GM21528 (cell line): Measurements from ENCODE around the gene RFX1.
"Not testable (repeated sequence)": the region's sequence is repeated elsewhere in the genome, so short reads cannot be mapped to it uniquely, and the experiment has no call there.

Experiments
- ATAC-seq: cut with Tn5 transposase; IDR thresholded peaks from one replicate; pipeline ENCODE4 v1.9.1; 2021; ENCODE audit warnings: mild to moderate bottlenecking, moderate library complexity; ENCODE audit not compliant: unreplicated experiment, low FRiP score

The RFX1 gene

GRCh38 chr19:13981021-13981420 lies 25.1 kb downstream of the RFX1 start:
- no peak for ATAC-seq

- ATAC-seq: no peak
These were observed 25.8 kb downstream of the RFX1 start for GRCh38 chr19:13980340-13980739.

DNA sequence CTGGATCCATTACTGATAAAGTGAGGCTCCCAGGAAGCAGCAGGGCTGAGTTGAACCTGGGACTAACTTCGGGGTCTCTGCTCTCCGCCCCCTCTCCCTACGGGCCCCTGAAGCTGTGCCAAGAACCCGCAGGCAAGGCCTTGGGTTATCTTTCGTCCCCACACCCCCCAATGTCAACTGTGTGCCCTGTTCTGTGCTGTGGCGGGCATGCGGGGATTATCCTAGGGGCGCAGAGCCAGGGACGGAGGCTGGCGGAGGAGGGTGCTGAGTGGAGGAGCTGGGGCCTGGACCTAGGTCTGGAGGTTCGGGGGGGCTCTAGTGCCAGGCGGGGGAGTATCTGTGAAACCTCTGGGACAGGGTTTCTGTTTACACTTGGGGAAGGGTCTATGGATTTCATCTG lies 26.4 kb downstream of the RFX1 start:
- ATAC-seq: no peak

- no peak for ATAC-seq
These were observed 26.9 kb downstream of the RFX1 start for GRCh38 chr19:13979244-13979615.

DNA sequence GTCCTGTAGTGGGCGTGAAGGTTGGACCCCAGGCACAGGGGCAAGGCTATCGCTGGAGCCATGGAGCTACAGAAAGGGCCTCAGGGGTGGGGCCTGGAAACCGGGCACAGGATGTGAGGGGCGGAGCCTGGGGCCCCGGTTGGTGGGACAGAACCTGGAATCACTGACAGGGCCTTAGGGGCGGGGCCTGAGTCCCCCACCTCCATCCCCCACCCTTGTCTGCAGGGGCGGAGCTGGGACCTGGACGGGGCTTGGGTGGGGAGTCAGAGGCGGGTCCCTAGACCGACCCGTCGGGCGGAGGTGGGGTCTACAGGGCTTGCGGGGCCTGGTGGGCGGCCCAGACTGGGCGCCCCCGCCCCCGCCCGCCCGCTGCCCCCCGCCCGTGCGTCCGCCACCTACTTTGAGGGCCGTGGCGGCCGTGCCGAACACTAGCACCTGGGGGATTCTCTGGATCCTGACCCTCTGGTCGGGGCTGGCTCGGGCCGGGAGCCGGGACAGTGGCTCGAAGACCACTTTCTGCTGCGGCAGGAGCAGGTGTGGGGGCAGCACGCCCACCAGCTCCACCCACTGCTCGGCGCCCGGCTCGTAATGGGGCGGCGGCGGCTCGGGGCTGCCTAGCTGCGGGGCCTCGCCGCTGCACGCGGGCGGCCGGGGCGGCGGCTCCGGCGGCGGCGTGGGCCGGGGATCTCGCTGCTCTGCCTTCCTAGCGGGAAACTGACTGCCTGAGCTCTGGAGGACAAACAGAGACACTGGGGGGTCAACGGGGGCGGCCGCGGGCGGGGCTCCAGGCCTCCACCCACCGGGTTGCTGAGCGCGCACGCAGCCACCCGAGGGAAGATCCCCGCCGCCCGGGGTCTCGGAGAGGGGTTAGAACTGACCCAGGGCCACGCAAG lies 27.5 kb downstream of the RFX1 start:
- no peak for ATAC-seq

DNA sequence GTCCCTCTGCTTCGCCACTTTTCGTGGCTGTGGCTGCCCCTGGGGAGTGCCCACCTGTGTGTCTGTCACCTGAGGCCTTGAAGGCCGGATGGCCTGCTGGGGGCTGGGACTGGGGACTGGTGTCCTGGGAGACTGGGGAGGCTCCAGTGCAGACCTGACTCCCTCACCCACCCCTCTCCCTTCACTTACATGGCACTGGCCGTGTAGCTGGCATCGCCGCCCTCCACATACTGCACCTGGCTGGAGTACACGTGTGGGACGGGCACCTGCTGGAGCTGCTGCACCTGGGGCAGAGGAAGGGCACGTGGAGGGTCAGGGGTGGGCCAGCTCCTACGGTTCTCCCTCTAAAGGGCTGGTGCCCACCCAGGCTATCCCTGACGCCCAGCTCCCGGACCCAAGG lies 28.3 kb downstream of the RFX1 start:
- ATAC-seq: no peak

- ATAC-seq: no peak
These were observed 29.7 kb downstream of the RFX1 start for GRCh38 chr19:13976446-13976845.

DNA sequence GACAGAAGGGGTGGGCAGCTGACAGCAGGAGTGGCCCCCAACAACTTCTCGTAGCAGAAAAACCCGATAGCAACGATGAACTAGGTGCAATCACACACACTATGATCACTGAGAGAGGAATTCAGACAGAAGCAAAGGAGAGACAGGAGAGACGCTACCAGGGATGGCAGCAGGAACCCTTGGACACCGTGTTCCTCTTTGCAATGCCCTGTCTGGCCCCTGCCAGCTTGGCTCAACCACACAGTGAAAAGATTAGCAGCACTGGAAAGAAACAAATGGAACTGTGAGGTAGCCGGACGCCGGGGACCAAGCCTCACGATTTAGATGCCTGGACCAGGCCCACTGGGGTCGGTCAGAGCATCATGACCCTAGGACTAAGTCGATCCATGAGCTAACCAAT lies 30.2 kb downstream of the RFX1 start:
- ATAC-seq: no peak

DNA sequence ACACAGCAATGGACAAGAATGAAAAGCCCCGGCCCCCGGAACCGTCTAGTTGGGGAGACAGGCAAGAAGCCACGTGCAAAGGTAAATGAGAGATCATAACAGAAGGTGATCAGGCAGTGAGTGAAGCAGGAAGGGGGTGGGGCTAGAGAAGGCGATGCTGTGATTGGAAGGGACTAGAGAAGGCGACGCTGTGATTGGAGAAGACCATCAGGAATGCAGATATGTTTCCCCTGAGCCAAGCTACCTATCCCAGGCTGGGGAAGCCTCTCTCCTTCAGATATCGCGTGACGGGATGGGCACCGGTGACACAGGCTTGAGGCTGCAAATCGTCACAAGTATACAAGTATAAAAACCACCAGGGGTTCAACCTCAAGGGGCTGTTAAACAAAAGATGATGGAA lies 32.0 kb downstream of the RFX1 start:
- ATAC-seq: no peak

DNA sequence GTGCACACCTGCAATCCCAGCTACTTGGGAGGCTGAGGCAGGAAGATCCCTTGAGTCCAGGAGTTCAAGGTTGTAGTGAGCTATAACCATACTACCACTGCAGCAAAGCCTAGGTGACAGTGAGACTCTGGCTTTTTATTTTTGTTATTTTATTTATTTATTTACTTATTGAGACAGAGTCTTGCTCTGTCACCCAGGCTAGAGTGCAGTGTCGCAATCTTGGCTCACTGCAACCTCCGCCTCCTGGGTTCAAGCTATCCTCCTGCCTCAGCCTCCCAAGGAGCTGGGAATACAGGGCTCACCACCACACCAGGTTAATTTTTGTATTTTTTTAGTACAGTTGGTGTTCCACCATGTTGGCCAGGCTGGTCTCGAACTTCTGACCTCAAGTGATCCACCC lies 32.6 kb downstream of the RFX1 start:
- not testable (repeated sequence) for ATAC-seq

- no peak for ATAC-seq
These were observed 33.6 kb downstream of the RFX1 start for GRCh38 chr19:13972368-13973155.

DNA sequence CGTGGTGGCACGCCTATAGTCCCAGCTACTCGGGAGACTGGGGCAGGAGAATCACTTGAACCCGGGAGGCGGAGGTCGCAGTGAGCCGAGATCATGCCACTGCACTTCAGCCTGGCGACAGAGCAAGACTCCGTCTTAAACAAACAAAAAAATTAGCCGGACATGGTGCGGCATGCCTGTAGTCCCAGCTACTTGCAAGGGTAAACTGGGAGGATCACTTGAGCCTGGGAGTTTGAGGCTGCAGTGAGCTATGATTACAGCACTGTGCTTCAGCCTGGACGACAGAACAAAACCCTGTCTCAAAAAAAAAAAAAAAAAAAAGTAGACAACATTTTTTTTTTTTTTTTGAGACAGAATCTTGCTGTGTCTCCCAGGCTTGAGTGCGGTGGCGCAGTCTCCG lies 34.3 kb downstream of the RFX1 start:
- not testable (repeated sequence) for ATAC-seq

DNA sequence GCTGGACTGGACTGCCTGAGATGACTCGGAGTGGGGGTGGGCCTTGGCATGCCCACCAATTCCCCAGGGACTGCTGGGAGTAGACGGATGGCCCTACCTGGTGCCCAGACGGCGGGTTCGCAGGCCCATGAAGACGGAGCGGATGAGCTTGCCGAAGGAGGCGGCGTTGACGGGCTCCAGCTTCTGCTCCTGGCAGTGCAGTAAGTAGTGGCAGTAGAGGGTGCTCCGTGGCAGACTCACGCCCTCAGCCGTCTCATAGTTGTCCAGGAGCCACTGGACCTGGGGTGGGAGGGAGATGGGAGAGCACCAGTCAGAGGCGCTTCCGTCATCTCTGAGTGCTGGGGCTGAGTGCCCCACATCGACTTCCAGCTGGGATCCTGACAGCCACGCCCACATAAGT lies 36.2 kb downstream of the RFX1 start:
- ATAC-seq: no peak

DNA sequence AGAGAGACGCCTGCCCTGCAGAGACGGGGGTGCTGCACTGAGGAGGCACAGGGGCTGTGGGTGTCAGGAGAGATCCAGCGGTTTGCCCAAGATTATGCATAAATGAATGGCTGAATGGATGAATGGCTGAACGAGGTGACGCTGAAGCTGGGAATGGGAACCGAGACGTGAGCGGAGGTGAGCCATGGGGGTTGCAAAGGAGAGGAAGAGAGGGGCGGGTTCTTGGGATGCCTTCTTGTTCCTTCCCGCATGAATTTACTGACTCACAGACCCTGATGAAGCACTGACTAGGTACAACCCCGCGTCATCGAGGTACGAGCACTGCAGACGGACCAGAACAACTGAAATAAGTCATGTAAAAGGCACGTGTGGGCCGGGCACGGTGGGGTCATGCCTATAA lies 37.1 kb downstream of the RFX1 start:
- no peak for ATAC-seq

- no peak for ATAC-seq
These were observed 37.7 kb downstream of the RFX1 start for GRCh38 chr19:13968383-13968935.

DNA sequence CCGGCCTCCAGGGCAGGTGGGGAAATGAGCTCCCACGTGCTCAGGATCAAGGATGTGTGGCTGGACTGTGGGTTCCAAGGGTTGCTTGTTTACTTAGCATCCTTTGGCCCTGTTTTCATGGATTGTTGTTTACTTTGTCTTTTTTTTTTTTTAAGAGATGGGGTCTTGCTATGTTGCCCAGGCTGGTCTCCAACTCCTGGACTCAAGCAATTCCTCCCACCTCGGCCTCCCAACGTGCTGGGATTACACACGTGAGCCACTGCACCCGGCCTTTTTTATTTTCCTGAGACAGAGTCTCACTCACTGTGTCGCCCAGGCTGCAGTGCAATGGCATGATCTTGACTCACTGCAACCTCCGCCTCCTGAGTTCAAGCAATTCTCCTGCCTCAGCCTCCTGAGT lies 38.9 kb downstream of the RFX1 start:
- ATAC-seq: not testable (repeated sequence)

DNA sequence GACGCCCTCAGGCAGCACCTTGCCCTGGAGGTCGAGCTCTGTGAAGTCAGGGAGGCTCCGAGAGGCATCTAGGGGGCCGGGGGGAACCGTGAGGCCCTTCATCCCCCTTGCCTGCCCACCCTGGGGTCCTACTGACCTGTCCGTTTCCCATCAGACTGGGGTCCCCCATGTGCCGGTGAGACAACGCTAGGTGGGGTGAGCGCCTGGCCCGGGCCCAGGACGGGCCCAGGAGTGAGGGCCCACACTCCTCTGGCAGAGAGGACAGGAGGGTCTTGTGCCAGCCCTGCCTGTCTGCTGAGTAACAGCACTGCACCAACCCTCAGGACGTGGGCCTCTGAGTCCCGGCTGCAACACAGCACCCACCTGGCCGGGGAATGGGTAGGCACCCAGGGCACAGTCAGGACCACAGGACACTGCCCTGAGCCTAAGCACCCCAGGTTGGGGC lies 39.4 kb downstream of the RFX1 start:
- no peak for ATAC-seq

DNA sequence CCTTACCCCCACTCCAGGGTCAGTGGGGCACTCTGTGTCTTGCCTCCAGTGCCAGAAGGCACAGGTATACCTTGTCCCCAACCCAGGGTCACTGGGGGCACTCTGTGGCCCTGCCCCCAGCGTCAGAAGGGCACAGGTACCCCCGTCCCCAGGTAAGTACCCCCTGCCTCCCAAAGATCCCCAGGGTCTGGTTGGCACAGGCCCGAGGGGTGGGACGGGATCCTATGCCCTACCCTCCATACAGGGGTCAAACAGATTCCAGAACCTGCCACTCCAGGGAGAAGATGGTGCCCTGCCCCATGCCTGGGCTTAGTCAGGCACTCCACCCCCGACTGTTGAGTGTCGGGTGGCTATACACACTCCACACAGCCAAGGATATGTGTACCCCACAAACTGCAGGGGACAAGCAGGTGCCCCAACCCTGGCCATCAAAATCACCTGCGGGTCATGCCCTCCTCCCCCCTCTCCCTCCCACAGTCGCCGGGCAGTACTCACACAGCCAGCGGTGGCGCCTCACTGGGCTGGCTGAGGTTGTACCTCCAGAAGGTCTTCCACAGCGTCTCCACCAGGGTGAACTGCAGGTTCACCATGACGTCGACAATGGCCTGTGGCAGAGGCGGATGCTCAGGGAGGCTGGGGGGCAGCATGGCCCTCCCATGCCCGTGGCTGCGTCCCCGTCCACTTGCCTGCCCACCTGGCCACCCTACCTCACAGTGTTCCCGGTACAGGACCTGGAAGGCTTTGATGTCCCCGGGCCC lies 40.0 kb downstream of the RFX1 start:
- ATAC-seq: no peak

DNA sequence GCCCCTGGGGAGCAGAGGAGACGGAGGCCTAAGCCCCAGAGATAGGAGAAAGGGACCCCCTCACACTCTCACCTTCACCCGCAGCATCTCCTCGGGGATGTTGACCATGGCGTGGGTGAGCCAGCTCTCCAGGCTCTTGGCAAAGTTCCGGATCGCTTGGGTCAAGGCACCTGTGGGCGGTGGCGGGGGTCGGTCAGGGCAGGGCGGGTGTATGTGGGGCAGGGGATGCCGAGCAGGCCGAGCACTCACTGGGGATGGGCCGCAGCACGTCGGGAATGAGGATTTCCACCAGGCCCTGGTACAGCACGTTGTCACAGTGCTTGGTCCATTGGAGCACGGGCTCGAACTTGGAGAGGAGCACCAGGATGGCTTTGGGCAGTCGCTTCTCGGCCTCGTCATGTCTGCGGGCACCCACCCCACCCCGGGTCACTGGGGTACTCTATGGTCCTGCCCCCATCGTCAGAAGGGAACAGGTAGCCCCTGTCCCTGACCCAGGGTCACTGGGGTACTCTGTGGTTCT lies 40.7 kb downstream of the RFX1 start:
- no peak for ATAC-seq

- no peak for ATAC-seq
These were observed 41.3 kb downstream of the RFX1 start for GRCh38 chr19:13964776-13965175.
